ENCODE data around the gene SMCO1.
"Not testable (repeated sequence)": the region's sequence is repeated elsewhere in the genome, so short reads cannot be mapped to it uniquely, and the experiment has no call there.

The SMCO1 gene

DNA sequence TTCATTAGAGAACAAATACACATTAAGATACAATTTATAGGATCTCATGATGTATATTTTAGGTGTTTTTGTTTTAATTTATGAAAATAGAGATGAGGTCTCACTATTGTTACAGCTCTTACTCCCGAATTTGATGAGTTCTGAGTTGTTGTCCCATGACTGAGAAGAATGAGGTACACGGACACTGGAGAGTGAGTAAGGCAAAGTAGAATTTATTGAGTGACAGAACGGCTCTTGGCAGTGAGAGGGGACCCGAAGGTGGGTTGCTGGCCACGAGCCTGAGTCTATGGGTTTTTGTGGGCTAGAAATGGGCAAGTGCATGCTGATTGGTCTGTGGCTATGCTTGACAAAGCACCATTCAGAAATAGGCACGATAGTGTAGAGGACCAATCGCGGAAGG, 8.5 kb downstream of the SMCO1 start:
- TF ChIP-seq, protein P1, sequence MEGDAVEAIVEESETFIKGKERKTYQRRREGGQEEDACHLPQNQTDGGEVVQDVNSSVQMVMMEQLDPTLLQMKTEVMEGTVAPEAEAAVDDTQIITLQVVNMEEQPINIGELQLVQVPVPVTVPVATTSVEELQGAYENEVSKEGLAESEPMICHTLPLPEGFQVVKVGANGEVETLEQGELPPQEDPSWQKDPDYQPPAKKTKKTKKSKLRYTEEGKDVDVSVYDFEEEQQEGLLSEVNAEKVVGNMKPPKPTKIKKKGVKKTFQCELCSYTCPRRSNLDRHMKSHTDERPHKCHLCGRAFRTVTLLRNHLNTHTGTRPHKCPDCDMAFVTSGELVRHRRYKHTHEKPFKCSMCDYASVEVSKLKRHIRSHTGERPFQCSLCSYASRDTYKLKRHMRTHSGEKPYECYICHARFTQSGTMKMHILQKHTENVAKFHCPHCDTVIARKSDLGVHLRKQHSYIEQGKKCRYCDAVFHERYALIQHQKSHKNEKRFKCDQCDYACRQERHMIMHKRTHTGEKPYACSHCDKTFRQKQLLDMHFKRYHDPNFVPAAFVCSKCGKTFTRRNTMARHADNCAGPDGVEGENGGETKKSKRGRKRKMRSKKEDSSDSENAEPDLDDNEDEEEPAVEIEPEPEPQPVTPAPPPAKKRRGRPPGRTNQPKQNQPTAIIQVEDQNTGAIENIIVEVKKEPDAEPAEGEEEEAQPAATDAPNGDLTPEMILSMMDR (conservative IDR thresholded peaks at IDR 0.05; ENCODE audit: low read depth, low read length), result no peak
- DNase-seq (ENCODE audit: low read depth), result no peak
- H3K4me3 ChIP-seq (ENCODE audit: low read length), result no peak overlapping the region

DNA sequence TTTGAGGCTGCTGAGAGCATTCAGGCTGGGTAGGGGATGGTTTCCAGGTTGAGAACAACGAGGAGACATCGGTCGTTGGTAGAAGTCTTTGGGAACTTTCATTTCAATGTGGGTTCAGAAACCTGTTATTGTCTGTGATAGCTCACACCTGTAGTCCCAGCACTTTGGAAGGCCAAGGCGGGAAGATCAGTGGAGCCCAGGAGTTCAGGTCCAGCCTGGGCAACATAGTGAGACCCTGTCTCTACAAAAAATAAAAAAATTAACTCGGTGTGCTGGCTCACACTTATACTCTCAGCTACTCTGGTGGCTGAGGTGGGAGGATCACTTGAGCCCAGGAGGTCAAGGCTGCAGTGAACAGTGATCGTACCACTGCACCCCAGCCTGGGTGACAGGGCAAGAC, 10.6 kb downstream of the SMCO1 start:
- no peak for DNase-seq (ENCODE audit: low read depth)
- H3K4me3 ChIP-seq (ENCODE audit: low read length), result no peak overlapping the region
- TF ChIP-seq, protein P1 (conservative IDR thresholded peaks at IDR 0.05; ENCODE audit: low read depth, low read length), result no peak

DNA sequence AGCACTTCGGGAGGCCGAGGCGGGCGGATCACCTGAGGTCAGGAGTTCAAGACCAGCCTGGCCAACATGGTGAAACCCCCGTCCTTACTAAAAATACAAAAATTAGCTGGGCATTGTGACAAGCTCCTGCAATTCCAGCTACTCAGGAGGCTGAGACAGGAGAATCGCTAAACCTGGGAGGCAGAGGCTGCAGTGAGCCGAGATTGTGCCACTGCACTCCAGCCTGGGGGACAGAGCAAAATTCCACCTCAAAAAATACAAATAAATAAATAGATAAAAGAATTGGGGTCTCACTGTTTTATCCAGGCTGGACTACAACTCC, 11.1 kb downstream of the SMCO1 start:
- not testable (repeated sequence) for DNase-seq (ENCODE audit: low read depth)
- peak overlapping the region; percentile 70 for H3K4me3 ChIP-seq (ENCODE audit: low read length)

DNA sequence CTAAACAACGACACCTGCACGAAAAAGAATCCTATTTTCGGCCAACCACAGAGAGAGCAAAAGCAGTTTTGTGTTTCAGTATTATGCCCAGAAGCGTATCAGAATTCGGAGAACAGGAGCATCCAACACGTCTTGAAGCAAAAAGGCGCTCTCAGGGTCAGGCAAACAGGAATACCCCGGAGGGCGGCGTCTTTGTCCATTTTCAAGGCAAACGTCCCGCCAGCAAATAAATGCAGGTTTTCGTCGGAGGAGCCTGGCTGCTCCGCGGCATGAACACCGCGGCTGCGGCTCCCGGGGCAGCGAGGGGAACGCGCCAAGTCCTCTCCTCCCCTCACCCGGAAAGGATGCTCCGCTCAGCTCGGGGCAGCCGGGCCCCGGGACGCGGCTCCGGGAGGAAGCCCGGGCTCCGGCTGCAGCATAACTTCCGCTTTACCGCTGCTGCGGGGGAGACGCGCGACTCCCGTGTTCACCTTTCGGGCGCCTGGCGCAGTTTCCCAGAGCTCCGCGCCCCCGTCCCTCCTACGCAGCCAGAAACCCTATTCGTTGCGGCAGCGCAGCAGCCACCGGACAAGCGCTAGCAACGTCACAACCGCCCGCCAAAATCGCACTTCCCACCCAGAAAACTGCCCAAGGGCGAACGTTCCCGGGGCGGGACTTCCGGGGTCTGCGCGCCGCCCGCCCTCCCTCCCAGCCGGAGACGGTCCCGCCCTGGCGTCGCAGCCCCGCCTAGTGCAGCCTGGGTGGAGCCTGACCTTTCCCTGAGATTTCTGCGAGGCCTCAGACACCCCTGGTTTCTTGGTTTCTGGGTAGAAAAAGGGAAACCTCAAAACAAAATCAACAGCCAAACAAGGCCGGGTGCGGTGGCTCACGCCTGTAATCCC, 11.7 kb downstream of the SMCO1 start, which contains the start of gene RNF168:
Gene RNF168 (minus strand): TSS at position 573 of the 881 bp plus-strand sequence. CDS start 595 bp downstream, outside the sequence.
- peak within 1 kb of the TSS; percentile 70 for H3K4me3 ChIP-seq (ENCODE audit: low read length)
- peak; percentile 86 for DNase-seq (ENCODE audit: low read depth)
- TF ChIP-seq, protein P1 (conservative IDR thresholded peaks at IDR 0.05; ENCODE audit: low read depth, low read length), result no peak

DNA sequence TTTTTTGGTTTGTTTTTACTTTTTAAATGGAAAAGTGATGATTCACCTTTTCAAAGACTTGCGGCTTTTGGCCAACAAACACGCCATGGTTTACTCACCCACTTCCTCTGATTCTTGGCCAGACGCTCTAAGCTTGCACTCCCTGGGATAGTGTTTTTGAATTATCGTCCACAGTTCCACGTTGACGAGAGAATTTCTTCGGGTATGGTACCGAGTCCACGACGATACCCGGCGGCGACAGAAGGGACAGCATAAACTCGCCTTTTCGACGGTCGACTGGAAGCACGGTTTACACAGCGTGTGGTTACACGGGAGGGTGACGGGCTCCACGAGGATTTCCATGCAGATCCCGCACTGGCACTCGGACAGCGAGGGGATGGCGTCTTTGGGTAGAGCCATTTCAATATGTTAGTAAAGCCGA, 12.4 kb downstream of the SMCO1 start:
- peak; percentile 43 for DNase-seq (ENCODE audit: low read depth)
- H3K4me3 ChIP-seq (ENCODE audit: low read length), result peak overlapping the region; percentile 70
- TF ChIP-seq, protein P1 (conservative IDR thresholded peaks at IDR 0.05; ENCODE audit: low read depth, low read length), result no peak

DNA sequence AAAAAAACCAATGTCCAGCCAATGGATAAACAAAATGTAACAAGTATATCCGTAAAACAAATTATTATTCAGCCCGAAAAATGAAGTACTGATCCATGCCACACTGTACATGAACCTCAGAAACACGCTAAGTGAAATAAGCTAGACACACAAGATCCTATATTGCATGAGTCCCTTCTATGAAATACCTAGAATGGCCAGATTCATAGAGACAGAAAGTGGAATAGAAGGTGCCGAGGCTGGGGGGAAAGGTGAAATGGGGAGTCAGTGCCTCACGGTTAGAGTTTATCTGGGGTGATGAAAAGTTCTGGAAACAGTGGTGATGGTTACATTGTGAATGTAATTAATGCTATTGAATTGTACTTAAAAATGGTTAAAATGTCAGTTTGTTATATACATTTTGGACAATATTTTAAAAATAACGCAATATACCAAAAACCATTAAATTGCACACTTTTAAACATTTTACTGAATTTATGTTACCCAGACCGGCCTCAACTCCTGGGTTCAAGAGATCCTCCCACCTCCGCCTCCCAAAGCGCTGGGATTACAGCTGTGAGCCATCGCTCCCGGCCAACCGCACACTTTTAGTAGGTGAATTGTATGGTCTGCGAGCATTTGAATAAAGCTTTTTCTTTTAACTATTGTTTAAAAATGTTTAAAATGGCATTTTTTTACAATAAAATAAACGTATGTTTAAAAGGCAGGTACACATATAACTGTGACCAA, 13.7 kb downstream of the SMCO1 start:
- TF ChIP-seq, protein P1 (conservative IDR thresholded peaks at IDR 0.05; ENCODE audit: low read depth, low read length), result no peak
- peak overlapping the region; percentile 70 for H3K4me3 ChIP-seq (ENCODE audit: low read length)
- DNase-seq (ENCODE audit: low read depth), result no peak

DNA sequence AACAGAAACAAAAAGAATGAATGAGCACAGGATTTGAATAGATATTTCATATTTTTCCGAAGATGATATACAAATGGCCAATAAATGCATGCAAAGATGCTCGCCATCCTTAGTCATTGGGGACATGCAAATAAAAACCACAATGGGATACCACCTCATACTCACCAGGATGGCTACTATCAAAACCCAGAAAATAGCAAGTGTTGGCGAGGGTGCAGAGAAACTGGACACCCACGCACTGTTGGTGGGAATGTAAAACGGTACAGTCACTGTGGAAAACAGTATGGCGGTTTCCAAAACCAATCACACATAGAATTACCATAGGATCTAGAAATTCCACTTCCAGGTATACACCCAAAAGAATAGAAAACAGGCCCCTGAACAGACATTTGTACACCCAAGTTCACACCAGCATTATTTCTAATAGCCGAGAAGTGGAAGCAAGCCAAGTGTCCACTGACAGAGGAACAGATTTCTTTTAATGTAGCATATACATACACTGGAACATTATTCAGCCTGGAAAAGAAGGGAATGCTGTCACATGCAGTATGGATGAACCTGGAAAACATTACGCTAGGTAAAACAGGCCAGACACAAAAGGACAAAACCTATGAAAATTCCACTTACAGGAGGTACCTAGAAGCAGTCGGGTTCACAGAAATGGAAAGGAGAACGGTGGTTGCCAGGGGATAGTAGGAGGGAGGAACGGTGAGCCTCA, 15.2 kb downstream of the SMCO1 start:
- no peak for DNase-seq (ENCODE audit: low read depth)
- TF ChIP-seq, protein P1 (conservative IDR thresholded peaks at IDR 0.05; ENCODE audit: low read depth, low read length), result no peak

More for the DNA sequence above, 15.2 kb downstream of the SMCO1 start:
- H3K4me3 ChIP-seq (ENCODE audit: low read length), result peak overlapping the region; percentile 61
